ENCODE results near the gene ERGIC1.

ERGIC1 gene

DNA sequence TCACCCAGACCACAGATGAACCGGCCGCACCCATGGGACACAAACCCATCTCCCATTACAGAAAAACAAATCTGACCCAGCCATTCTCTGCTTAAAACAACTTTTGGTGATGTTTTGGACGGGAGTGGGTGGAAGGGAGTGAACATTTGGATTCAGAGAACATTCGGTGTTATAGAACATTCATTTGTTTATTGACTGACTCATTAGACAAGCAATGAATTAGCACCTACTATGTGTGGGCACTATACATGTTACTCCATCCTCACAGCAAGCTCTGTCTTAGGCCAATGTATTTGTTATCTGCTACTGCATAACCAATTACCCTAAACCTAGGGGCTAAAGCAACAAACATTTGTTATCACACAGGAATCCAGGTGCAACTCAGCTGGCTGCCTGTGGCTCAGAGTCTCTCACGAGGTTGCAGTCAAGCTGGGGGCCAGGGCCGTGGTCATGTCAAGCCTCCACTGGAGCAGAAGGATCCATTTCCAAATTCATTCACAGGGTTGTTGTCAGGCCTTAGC is 5.1 kb upstream of the ERGIC1 start:
- Histone ChIP-seq H3K79me2 (ENCODE audit: insufficient read depth, low read depth) (no peaks in the 10 kb centered on the region), H3K27ac (no peak overlapping the region), H3K4me3 (IDR thresholded peaks at IDR 0.05; ENCODE audit: insufficient read depth, low read depth, low read length) (no peak overlapping the region), H4K20me1 (ENCODE audit: insufficient read depth) (no peaks in the 10 kb centered on the region), H2AFZ (ENCODE audit: low read depth) (no peak overlapping the region), H3K4me2 (no peak overlapping the region), H3K9ac (no peak overlapping the region), H3K4me1 (ENCODE audit: low read depth, poor library complexity, severe bottlenecking) (no peaks in the 10 kb centered on the region), H3K36me3 (ENCODE audit: insufficient read depth) (no peaks in the 10 kb centered on the region), H3K27me3 (ENCODE audit: insufficient read depth, low read depth) (no peaks in the 10 kb centered on the region)
- TF ChIP-seq, protein P1, sequence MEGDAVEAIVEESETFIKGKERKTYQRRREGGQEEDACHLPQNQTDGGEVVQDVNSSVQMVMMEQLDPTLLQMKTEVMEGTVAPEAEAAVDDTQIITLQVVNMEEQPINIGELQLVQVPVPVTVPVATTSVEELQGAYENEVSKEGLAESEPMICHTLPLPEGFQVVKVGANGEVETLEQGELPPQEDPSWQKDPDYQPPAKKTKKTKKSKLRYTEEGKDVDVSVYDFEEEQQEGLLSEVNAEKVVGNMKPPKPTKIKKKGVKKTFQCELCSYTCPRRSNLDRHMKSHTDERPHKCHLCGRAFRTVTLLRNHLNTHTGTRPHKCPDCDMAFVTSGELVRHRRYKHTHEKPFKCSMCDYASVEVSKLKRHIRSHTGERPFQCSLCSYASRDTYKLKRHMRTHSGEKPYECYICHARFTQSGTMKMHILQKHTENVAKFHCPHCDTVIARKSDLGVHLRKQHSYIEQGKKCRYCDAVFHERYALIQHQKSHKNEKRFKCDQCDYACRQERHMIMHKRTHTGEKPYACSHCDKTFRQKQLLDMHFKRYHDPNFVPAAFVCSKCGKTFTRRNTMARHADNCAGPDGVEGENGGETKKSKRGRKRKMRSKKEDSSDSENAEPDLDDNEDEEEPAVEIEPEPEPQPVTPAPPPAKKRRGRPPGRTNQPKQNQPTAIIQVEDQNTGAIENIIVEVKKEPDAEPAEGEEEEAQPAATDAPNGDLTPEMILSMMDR (conservative IDR thresholded peaks at IDR 0.05; ENCODE audit: low read depth, low read length), result no peak

DNA sequence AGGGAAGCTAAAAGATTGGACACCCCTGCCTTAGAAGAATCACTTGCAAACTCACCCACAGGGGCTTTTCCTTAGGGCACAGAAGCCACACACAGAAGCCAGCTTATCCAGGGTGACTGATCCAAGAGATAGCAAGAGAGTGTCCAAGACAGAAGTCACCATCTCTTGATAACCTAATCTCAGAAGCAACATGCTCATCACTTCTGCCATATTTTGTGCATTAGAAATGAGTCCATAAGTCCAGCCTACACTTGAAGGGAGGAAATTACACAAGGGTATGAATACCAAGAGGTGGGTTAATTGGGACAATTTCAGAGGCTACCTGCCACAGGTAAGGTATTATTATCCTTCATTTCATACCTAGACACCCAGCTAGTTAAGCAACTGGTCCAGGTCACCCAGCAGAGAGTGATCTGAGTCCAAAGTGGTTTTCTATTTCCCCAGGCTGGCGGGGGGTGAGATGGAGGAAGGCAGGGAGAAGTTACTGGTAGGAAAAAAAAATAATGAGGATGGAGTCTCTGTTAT is 3.7 kb upstream of the ERGIC1 start:
- Histone ChIP-seq H4K20me1 (ENCODE audit: insufficient read depth) (no peaks in the 10 kb centered on the region), H3K27ac (no peak overlapping the region), H3K27me3 (ENCODE audit: insufficient read depth, low read depth) (no peaks in the 10 kb centered on the region), H3K79me2 (ENCODE audit: insufficient read depth, low read depth) (peaks cover 7% of the 10 kb centered on the region), H3K4me1 (ENCODE audit: low read depth, poor library complexity, severe bottlenecking) (no peaks in the 10 kb centered on the region), H2AFZ (ENCODE audit: low read depth) (no peak overlapping the region), H3K36me3 (ENCODE audit: insufficient read depth) (no peaks in the 10 kb centered on the region), H3K4me3 (IDR thresholded peaks at IDR 0.05; ENCODE audit: insufficient read depth, low read depth, low read length) (no peak overlapping the region), H3K9ac (no peak overlapping the region), H3K4me2 (no peak overlapping the region)
- TF ChIP-seq, protein P1 (conservative IDR thresholded peaks at IDR 0.05; ENCODE audit: low read depth, low read length), result no peak

DNA sequence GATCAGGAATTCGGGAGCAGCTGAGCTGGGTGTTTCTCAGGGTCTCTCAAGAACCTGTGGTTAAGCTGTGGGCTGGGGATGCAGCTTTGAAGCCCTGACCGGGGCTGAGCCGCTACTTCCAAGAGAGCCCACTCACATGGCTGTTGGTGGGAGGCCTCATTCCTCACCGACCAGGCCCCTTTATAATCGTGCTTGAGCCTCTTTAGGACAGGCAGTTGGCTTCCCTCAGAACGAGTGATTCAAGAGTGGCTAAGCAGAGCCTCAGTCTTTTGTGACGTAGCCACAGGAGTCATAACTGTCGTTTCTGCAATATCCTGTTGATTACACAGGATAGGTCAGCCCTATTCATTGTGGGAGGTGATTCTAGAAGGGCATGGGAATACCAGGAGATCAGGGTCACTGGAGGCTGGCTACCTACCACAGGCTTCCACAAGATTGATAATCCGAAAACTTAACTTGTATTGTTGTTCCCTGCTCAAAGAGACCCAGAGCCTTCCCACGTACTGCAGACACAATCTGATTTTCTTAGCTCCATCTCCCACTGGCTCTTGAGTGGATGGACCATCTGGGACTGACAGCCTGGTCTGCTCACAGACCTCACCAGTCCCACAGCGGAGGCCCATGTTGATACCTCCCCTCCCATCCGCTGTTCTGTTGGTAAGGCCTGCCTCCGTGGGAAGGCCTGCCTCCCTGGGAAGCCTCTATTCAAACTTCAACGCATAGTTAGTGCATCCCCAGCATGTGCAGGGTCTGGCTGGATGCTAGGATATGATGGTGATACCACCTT is 3.0 kb upstream of the ERGIC1 start:
- peaks cover 14% of the 10 kb centered on the region for H3K79me2 ChIP-seq (ENCODE audit: insufficient read depth, low read depth)
- no peaks in the 10 kb centered on the region for H3K36me3 ChIP-seq (ENCODE audit: insufficient read depth)
- H4K20me1 ChIP-seq (ENCODE audit: insufficient read depth), result no peaks in the 10 kb centered on the region
- peaks cover 3% of the 10 kb centered on the region for H3K4me1 ChIP-seq (ENCODE audit: low read depth, poor library complexity, severe bottlenecking)
- H3K27me3 ChIP-seq (ENCODE audit: insufficient read depth, low read depth), result no peaks in the 10 kb centered on the region
- H3K27ac ChIP-seq, result no peak overlapping the region
- H3K4me2 ChIP-seq, result no peak overlapping the region
- TF ChIP-seq, protein P1 (conservative IDR thresholded peaks at IDR 0.05; ENCODE audit: low read depth, low read length), result no peak
- no peak overlapping the region for H2AFZ ChIP-seq (ENCODE audit: low read depth)
- no peak overlapping the region for H3K4me3 ChIP-seq (IDR thresholded peaks at IDR 0.05; ENCODE audit: insufficient read depth, low read depth, low read length)
- H3K9ac ChIP-seq, result no peak overlapping the region

DNA sequence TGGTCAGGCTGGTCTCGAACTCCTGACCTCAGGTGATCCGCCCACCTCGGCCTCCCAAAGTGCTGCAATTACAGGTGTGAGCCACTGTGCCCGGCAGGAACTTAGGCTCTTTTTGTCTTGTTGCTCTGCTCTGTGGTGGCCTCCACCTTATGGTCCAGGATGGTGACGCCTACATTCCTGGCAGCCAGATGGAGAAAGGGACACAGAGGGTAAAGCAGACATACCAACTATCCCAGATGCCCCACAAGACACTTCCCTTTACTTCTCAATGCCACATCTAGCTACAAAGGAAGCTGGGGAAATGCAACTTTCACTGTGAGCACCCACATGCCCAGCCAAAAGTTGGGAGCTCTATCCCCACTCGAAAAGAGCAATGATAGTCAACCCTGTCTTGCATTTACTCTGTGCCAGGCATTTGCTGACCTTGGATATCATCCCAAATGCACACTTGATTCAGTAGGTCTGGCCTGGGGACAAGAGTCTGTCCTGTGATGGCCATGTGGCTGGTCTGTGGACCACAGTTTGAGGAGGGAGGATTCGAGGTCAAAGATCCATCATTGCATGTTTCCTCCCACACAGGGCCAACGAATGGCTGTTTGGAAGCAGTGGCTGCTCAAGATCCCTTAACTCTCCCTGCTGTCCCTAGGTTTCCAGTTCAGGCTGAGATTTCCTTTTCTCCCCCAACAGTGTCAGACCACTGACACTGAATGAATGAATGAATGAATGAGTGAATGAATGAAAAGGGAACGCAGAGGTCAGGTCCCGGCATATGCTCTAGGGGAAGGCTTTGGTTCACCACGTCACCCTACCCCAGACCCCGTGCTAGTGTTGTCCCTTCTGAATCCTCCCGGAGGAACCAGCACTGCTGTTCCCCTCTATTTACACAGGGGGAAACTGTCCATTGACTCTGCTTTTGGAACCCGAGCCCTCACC is 1.4 kb upstream of the ERGIC1 start:
- Histone ChIP-seq H3K36me3 (ENCODE audit: insufficient read depth) (no peaks in the 10 kb centered on the region), H3K4me3 (IDR thresholded peaks at IDR 0.05; ENCODE audit: insufficient read depth, low read depth, low read length) (no peak overlapping the region), H2AFZ (ENCODE audit: low read depth) (no peak overlapping the region), H3K9ac (no peak overlapping the region), H3K4me2 (no peak overlapping the region), H3K79me2 (ENCODE audit: insufficient read depth, low read depth) (peaks cover 30% of the 10 kb centered on the region), H3K27ac (no peak overlapping the region), H4K20me1 (ENCODE audit: insufficient read depth) (no peaks in the 10 kb centered on the region), H3K27me3 (ENCODE audit: insufficient read depth, low read depth) (no peaks in the 10 kb centered on the region), H3K4me1 (ENCODE audit: low read depth, poor library complexity, severe bottlenecking) (peaks cover 18% of the 10 kb centered on the region)
- TF ChIP-seq, protein P1 (conservative IDR thresholded peaks at IDR 0.05; ENCODE audit: low read depth, low read length), result no peak

Measured in KMS-11 (cell line).